Measurements from ENCODE around the gene THSD4.
"Not testable (repeated sequence)": the region's sequence is repeated elsewhere in the genome, so short reads cannot be mapped to it uniquely, and the experiment has no call there.

The THSD4 gene

DNA sequence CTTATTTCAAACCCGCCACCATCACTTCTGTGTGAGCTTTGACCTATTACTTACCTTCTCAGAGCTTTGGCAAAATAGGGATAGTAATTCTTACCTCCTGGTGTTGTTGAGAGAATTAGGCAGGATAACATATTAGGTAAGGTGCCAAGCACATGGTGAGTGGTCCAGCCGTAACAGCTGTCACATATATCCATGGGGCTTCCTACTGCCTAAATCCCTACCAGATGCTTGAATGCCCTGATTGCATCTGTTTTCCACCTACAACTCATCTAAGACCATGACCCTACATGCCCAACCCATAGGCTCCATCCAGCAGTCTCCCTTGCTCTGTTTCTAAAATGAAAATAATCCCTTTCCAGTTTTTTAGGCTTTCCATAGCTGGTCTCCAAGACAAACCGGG lies 532.8 kb downstream of the THSD4 start:
- DNase-seq = no peak

DNA sequence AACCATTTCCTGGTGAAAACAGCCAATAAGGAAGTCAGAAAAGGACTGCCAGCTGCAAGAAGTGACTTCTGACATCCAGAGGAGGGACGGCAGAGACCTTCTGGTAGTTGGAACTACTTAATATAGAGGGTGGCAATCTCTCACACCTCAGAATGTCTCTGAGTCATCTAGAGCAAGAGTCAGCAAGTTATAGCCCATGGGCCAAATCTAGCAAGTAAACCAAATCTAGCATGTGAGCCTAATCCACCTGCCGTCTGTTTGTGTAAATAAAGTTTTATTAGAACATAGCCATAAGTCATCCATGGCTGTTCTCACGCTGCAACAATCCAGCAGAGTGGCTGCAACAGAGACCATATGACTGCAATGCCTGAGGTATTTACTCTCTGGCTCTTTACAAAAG lies 534.6 kb downstream of the THSD4 start:
- no peak for DNase-seq

DNA sequence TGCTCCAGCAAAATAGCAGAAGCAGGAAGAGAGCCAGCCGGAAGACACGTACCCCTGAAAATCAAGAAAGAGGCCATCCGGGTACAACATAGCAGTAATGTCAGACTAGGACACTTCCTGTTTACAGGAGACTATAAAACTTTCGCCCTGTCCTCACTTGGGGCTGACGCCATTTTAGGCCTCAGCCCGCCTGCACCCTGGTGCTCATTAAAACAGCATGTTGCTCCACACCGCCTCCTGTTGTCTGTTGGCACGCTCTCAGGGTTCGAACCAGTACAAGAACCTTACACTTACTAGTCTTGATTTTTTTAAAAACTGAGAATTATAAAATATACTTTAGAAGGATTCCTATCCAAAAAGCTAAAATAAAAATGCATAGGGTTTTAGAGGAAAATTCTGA lies 535.3 kb downstream of the THSD4 start:
- no peak for DNase-seq

DNA sequence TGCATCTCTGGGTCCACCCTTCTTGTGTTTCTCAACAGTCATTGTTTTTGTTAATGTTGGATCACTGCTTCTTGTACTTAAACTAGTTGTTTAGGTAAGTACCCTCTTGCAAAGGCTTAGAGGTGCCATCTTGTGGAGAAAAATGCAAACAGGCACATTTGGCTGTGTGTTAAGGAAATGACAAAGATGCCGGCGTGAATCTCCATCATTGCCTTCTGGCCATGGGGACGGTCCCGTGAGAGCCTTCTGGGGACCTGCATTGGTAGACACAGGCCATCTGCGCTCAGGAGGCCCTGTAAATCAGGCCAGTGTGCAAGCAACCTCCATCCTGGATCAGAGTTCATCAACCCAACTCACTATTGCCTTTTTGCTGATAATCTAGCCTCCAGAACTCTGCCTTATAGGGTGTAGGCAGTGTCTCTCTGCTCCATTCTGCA lies 536.5 kb downstream of the THSD4 start:
- no peak for DNase-seq

DNA sequence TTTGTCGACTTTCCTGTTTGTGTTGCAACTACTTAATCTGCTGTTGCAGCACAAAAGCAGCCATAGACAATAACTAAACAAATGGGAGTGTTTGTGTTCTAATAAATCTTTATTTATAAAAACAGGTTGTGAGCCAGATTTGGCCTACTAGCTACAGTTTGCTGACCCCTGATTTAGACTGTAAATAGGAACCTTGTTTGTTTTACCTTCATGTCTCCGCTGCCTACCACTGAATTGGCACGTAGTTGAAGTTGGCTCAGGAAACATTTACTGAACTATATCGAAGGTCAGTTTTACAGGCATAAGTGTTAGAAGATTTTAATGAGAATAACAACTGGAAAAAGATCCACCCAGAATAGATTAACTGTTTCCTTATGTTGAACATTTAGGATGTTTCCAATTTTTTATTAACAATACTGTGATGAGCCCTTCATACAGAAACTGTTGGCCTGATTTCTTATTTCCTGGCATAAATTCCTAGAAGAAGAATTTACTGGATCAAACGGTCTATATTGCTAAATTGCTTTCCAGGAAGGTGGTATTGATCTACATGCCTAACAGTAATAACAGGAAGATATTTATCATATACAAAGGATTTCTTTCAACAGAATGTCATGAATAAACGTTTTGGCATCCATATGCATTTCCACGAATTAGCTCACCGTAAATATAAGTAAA lies 538.9 kb downstream of the THSD4 start:
- DNase-seq = no peak

DNA sequence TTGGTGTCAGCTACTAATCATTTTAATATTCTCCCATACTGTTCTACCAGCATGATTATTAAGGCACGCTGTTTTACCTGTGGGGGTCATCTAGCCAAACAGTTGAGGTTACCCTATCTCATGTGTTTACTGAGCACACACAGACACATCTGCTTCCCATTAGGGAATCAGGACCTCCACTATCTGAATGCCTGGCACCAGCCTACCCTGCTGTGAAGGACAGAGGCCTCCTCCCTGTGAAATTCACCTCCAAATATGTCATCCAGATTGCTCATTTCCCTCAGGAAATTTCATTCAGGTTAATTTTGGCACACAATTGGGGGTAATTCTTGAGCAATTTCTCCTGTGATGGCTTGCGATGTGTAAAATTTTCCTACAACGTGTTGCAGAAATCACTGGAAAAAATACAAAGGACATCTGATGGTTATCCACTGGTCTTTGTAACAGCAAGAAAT lies 539.5 kb downstream of the THSD4 start:
- DNase-seq = no peak

DNA sequence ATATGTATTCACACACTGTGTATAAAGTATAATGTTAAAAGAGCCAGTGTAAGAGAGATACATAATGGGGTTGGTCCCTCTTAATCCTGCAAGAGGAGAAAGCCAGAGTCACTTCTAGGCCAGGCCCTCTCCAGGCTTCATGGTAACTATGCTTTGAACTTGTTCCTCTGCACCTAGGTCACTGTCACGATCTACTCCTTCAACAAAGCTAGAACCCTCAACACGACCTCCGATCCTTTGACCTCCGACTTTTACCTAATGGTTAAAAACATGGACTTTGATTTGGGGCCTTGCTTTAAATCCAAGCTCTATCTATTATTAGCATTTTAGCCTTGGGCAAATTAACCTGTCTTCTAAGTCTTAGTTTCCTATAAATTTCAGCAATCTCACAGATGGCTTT lies 541.2 kb downstream of the THSD4 start:
- DNase-seq = no peak

DNA sequence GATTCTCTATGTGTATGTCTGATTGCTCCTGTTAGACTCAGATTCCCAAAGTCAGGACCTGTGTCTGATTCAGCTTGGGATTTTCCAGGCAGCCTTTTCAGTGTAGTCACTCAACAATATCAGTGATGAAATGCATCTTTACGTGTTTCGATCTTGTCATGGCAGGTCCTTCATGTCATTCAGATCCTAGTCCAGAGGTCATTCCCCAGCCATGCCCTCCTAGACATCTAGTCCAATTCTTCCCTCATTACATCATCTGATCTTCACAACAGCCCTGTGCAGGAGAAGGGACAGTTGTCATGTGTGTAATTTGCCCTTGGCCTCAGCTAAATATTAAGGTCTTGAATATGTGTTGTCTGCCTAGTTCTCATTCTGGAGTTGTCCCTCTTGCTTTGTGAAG lies 541.9 kb downstream of the THSD4 start:
- no peak for DNase-seq

DNA sequence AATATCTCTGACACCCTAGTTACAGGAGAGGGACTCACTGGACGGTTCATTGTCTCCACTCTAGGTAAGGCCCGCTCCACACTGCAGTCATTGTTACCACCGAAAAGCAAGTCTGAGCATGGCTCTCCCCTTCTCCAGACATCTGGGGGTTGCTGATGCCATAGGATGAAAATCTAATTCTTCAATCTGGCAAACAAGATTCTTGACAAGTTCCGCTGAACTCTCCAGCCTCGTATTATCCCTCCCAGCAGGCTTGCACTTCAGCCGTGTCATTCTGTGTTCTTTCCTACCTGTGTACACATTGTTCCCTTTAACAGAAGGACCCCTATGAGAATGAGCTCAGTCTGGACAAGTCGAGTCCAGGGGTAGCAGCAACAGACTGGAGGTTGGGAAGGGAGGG lies 542.8 kb downstream of the THSD4 start:
- no peak for DNase-seq

DNA sequence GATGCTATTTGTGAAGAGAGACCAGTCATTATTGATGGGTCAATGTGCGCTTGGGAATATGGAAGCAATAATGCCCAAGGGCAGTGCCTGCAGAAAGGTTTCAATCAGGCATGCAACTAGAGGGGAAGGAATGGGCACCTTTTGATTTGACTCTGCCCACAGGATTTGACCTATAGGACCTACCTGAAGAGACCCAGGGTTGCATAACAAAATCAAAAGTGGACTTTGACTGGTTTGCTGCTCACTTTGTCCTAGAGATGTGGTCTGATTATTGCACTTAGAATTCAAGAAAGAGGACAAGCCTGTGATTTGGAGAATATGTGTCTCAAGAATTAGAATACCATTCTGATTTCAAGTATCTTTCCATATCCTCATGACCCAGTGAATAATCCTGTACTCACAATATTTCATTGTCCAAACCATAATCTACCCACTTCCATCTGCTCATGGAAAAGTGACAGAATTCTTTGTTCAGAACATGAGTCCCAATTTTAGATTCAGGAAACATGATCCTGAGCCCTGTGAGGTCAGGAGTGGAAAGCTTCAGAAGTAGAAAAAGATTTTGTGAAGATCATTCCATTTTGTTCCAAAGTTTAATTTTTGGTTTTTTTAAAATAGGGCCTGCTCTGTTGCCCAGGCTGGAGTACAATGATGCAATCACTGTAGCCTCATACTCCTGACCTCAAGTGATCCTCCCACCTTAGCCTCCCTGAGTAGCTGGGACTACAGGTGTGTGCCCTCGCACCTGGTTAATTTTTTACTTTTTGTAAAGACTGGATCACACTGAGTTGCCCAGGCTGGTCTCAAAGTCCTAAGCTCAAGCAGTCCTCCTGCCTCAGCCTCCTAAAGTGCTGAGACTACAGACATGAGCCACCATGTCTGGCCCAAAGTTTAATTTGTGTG lies 543.8 kb downstream of the THSD4 start:
- DNase-seq = no peak

DNA sequence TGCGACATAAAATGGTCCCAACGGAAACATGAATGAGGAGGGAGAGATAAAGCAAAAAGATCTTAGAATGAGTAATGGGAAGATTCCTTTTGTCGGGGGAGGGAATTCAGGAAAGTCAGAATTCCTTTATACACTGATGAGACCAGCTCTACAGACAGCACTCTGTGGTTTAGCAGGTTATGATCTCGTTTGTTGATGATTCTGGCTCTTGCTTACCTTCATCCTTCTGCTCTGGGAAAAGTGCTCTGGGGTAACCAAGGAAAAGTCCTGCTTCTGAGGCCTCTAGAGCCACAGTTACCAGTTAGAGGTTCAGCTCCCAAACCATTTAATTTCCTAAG lies 544.4 kb downstream of the THSD4 start:
- DNase-seq = no peak

DNA sequence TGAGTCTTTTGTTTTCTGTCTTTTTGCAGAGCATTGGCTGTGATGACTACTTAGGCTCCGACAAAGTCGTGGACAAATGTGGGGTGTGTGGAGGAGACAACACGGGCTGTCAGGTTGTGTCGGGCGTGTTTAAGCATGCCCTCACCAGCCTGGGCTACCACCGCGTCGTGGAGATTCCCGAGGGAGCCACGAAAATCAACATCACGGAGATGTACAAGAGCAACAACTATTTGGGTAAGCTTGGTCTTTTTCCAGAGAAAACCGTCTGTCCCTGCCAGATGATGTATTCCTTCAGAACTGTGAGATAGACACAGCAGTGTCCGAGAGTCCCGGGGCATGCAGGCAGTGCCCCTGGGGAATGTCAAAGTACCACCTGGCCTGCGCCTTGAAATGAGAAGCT lies 545.2 kb downstream of the THSD4 start:
- no peak for DNase-seq

DNA sequence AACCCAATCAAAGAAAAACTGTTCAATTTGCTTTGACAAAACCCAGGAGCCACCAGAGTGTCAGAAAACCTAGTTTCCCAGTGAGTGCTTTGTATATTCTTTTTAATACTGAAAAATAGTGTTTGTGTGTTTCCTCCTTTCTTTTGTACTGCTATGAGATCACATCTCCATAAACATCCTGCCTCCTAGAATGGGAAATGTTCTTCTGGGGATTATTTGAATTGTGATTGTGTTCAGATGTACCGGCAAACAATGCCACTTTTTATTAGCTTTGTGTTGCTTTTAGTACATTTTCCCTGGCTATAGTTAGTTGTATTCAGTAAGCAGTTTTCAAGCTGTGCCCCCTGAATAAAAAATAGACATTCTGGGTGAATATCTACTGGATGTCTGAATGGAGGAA lies 547.0 kb downstream of the THSD4 start:
- DNase-seq = no peak

DNA sequence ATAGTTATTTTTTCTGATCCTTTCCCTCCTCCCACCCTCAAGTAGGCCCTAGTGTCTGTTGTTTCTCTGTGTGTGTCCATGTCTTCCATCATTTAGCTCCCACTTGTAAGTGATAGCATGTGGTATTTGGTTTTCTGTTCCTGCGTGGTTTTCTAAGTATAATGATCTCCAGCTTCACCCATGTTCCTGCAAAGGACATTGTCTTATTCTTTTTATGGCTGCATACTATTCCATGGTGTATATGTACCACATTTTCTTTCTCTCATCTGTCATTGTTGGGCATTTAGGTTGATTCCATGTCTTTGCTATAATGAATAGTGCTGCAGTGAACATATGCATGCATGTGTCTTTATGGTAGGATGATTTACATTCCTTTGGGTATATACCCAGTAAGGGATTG lies 549.4 kb downstream of the THSD4 start:
- no peak for DNase-seq

DNA sequence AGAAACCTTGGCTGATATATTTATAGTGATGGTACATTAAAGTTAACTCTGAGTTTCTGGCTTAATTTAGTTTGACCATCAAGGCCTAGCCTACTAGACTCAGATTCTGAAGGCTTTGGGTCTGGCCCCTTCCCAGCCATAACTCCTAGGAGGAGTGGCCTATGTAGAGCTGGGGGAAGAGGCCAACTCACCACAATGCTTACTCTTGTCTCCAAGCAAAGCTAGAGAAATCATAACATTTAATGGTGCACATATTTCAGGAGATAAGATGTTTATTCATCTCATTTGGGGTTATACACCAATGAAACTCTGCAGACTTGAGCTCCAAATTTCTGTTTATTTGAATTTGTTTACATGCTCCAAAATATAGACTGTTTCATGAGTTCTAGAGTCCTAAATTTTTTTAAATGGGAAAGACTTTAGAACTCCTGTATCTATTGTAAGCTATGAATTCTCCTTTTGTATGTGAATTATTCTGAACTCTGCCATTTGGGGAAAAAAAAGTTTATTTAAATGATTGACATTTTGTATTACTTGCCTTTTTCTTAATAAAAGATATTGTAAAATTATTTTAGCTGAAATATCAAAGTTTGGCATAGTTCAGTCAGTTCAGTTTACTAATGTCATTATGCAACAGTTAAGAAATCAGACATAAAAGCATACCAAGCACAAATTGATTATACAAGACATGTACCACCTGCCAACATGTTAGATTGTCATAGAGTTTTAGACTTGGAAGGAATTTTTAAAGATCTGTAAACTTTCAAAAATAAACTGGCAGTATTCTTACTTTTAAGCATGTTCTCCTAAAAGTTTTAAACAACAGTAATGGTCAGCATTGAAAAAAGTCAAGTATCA lies 551.7 kb downstream of the THSD4 start:
- DNase-seq = no peak

DNA sequence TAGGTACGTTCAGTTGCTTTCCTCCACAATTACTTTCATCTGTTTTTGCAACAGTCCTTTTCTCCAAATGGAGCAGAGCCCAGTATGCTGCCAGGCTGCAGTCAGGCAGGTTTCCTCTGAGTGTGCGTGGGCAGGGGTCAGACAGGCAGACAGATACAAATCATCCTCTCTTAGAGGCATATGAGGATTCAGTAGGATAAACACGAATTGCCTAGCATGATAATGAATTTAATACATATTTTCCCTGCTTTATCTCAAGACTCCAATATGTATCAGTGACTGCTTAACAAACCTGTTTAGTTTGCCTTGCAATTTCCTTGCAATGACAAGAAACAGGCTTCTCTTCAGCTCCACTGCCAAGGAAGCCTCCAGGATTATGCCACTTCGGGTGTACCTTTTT lies 554.4 kb downstream of the THSD4 start:
- DNase-seq = no peak

DNA sequence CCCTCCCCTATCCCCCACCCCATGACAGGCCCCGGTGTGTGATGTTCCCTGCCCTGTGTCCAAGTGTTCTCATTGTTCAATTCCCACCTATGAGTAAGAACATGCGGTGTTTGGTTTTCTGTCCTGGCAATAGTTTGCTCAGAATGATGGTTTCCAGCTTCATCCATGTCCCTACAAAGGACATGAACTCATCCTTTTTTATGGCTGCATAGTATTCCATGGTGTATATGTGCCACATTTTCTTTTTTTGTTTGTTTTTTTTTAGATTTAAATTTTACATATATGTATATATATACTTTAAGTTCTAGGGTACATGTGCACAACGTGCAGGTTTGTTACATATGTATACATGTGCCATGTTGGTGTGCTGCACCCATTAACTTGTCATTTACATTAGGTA lies 555.0 kb downstream of the THSD4 start:
- DNase-seq = not testable (repeated sequence)

DNA sequence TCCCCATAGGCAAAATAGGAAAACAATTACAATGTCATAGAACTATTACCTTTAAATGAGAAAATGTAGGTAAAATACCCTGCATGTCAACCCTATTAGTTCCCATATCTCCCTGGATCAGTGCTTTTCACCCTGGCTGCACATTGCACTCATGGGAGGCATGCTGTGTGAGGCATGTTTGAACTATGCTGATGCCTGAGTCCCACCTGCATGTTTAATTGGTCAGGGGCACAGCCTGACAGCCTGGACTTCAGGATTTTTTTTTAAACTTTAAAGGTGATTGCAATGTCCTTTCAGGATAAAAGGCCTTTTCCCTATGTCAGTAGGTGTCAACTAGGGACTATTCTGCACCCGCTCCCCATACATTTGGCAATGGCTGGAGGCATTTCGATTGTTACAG lies 559.1 kb downstream of the THSD4 start:
- no peak for DNase-seq

DNA sequence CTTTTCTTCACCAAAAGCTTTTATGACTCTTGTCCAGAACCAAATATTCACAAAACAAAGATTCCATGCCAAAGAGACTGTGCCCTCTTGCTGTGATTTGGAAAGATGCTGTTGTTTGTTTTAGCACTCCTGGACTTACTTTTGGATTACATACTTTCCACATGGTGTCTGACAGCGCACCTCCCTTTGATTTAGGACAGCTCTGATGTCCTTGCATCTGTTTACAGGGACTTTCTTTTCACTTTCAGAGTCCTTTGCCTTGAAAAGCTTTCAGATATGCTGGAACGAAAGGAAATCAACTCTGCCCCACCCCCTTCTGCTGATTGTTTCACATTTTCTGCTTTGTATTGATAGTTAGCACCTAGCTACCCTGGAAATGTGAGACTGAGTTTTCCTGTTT lies 562.1 kb downstream of the THSD4 start:
- DNase-seq = no peak

DNA sequence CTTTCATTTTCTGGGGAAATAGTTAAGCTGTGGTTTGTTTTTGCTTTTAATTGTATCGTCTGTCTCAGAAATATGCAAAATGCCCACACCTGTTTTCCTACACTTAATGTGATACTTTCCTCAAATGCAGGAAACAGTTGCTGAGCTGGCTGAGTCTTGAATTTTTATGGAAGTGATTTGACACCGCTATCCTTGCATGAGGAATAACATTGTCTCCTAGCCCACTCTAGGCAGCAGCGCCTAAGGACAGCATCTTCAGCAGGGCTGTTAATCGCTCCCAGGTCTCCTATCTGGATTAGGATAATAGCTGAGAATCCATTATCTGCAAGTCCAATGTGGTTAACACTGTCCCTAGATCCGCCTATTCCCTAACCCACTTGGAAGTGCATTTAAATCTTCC lies 562.5 kb downstream of the THSD4 start:
- DNase-seq = no peak

DNA sequence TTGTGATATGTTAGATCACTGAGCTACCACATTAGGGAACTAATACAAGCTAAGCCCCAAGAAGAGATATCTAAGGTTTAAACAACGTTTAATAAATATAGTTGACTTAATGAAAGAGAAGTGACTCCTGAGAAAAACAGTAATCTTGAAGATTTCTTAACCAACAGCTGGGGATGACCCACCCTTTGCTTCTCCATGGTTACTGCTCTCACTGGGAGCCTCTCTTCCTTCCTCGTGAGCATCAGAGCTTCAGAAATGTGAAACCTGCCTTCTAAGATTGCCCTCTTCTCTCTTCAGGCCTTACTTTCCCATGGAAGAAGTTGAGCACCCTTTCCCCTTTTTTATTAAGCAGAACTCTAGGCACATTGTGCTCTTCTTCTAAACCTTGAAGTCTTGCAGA lies 562.9 kb downstream of the THSD4 start:
- no peak for DNase-seq

DNA sequence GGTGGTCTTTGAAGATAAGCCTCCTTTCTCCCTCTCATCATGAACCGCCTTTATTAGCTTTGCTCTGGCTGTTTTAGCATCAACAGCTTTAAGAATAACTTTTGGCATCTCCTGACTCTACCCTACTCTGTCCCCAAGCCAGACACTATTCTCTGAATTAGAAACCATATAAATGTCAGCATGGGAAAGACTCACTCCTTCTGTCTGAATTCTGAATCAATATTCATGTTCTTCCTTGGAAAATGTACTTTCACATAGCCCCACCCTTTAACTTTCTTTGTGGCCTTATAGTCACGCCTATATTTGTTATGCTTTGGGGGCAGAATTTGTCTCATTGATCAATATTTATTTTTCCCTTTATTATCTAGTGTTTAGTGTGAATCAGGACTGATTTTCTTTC lies 563.3 kb downstream of the THSD4 start:
- DNase-seq = no peak

DNA sequence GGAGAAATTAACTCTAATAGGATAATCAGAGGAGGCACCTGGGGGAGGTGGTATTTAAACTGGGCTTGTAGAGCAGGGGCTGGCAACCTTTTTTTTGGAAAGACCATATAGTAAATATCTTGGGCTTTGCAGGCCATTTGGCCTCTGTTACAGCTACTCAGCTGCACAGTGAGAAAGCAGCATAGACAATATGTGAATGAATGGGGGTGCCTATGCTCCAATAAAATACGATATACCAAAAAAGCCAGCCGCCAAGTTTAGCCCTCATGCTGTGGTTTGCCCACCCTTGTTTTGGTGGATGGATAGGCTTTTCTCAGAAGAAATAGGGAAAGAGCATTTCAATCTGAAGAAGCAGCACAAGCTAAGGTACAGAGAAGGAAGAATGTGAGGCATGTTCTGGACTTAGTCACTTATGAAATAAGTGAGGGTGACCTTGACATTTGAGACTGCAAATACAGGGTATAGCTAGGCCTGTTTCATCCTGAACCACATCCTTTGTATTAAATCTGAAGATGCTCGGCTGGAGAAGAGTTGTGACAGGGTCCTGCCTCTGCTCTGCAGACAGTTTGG lies 564.0 kb downstream of the THSD4 start:
- DNase-seq = no peak
